ENCODE measurements around the gene RHOBTB3.

Gene RHOBTB3

DNA sequence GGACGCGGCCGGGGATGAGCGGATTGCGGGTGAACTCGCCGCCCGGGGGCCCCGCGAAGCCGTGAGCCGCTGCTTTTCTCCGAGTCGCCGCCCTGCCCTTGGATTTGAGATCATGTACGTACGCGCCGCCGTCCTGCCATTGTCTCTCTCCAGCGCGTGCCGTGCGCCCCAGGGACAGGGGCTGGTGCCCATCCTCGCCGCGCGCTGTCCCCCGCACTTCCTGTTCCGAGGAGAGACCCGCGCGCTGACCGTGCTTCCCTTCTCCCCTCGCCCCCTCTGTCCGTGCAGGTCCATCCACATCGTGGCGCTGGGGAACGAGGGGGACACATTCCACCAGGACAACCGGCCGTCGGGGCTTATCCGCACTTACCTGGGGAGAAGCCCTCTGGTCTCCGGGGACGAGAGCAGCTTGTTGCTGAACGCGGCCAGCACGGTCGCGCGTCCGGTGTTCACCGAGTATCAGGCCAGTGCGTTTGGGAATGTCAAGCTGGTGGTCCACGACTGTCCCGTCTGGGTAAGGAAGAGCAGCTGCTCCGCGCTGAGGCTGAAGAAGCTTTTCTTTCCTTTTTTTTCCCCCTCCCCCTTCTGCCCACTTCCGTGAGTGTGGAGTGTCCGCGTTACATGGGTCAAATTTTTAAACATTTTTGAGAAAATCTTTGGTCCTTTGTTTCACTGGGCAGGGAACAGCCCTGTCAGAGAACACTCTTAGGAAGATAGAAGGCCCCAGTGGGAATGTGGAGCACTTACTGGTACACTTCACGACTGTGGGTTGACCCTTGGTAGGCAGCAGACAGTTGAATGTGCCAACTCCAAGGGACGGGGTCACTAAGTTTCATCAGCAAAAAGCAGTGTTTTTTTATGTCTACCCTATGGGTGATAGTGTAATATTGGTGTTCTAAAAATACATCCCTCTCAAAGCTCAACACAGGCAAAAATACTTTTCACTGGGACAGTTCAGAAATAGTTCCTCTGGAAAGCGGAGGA lies 727 bp downstream of the RHOBTB3 start:
- peak in 1 of 3 experiments; percentile 28 for DNase-seq (ENCODE audit: low read depth in 3 of 3)

- DNase-seq (ENCODE audit: low read depth in 3 of 3): no peak
Measured at GRCh38 chr5:95733107-95733665, 2.0 kb downstream of the RHOBTB3 start.

DNA sequence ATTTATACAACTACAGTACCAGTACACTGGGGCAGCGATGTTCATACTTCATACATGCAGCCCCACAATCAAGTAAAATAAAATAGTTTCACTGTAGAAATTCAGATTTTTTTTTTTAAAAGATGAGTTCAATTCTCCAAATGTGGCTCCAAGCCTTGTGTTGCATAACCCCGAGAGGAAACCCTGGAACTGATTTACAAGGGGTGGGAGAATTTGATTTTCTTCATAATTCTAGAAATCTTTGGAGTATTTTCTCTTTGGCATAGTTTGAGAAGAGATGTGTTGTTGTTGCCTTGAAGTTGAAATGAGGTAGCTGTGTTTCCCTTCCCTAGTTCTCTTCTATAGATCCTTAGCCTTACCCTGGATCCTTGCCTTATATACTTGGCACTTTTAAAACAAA lies 3.1 kb downstream of the RHOBTB3 start:
- no peak for DNase-seq (ENCODE audit: low read depth in 3 of 3)

DNA sequence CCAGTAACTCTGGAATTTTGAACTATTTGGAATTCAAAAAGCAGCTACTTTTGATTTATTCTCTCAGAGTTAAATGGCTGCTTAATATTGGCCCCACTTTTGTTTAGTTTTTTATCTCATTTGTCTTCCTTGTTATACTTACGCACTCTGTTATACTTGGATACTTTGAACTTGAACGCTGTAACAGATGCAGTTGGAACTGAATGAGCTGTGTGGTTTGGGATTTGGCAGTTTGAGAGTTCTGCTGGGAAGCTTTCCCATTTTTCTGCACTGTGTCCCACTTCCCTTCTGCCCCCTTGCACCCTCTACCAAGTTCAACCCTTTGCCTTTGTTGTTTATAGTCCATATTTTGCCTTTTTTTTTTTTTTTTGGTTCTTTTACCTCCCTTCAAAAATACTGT lies 3.8 kb downstream of the RHOBTB3 start:
- no peak for DNase-seq (ENCODE audit: low read depth in 3 of 3)

GRCh38 chr5:95735406-95735805 lies 4.3 kb downstream of the RHOBTB3 start:
- DNase-seq (ENCODE audit: low read depth in 3 of 3): no peak

DNA sequence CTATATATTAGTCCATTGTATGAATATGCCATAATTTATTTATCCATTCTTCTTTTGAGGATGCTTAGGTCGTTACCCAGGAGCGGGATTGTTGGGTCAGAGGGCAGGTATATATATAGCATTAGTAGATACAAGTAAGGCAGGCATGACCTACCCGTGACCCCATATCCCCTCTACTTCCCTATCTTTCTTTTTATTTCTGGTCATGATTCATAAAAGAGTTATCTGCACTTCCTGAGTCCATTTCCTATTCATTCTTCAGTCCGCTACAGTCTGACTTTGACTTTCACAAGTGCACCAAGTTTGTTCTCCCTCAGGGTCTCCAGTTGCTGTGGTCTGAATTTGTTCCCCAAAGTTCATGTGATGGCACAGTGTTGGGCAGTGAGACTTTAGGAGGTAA lies 6.9 kb downstream of the RHOBTB3 start:
- DNase-seq (ENCODE audit: low read depth in 3 of 3): no peak

DNA sequence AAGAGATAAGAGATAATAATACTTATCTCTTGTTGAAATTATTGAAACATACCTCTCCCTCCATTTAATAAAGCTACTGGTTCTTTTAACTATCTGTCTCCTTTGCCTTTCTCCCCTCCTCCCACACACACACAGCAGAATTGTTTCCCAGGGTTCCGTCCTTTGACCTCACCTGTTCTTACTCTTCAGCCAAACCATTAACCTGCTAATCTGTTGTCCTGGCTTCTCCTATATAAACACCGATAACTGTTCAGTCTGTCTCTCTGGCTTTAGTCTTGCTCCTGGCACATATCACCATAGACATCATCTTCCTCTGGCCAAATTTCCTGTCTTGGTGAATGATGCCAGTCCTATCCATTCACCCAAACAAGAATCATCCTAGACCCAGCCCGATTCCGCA lies 7.7 kb downstream of the RHOBTB3 start:
- no peak for DNase-seq (ENCODE audit: low read depth in 3 of 3)

GRCh38 chr5:95739857-95740256 lies 8.7 kb downstream of the RHOBTB3 start:
- DNase-seq (ENCODE audit: low read depth in 3 of 3): no peak

DNA sequence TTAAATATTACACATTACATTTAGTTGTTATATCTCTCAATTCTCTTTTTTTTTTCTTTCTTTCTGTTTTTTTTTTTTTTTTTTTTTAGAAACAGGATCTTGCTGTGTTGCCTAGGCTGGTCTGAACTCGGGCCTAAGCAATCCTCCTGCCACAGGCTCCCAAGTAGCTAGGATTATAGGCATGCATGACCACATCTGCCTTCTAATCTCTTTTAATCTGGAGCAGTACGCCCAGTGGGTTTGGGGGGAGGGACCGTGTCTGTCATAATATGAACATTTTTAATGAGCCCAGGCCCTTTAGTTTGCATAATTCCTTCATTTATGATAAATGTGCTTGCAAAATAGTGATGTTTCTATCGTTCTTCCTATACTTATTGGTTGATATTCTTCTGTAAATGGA lies 10.3 kb downstream of the RHOBTB3 start:
- DNase-seq (ENCODE audit: low read depth in 3 of 3): no peak

DNA sequence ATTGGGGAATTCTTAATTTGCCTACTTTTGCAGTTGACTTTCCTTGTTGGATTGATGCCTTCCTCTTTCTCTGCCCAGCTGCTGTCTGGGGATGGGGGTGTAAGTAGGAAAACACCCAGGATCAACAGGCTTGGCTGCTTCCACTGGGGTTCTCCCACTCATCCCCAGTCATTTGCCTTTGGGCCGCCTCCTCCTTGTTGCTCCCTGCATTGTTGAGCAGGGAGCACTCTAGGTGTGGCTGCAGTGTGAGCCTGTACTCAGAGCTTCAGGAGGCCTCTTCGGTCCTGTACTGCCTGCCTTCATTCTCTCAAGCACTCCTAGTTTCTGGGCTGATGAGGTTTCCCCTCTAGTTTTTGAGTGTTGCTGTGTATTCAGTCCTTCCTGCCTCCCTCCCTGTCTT lies 12.1 kb downstream of the RHOBTB3 start:
- DNase-seq (ENCODE audit: low read depth in 3 of 3): no peak

DNA sequence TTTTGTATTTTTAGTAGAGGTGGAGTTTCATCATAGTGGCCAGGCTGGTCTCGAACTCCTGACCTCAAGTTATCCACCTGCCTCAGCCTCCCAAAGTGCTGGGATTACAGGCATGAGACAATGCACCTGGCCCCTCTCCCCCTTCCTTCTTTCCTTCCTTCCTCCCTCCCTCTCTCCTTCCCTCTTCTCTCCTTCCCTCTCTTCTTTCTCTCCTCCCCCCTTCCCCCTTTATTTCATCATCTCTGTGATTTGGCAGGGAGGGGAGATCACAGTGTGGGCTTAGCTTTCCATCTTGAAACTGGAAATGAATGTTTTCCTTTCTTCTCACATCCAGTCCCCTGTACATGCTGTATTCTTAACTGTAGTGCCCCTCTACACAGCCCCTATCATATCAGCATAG lies 12.7 kb downstream of the RHOBTB3 start:
- no peak for DNase-seq (ENCODE audit: low read depth in 3 of 3)

- DNase-seq (ENCODE audit: low read depth in 3 of 3): no peak
Measured at GRCh38 chr5:95746194-95746593, 15.1 kb downstream of the RHOBTB3 start.

DNA sequence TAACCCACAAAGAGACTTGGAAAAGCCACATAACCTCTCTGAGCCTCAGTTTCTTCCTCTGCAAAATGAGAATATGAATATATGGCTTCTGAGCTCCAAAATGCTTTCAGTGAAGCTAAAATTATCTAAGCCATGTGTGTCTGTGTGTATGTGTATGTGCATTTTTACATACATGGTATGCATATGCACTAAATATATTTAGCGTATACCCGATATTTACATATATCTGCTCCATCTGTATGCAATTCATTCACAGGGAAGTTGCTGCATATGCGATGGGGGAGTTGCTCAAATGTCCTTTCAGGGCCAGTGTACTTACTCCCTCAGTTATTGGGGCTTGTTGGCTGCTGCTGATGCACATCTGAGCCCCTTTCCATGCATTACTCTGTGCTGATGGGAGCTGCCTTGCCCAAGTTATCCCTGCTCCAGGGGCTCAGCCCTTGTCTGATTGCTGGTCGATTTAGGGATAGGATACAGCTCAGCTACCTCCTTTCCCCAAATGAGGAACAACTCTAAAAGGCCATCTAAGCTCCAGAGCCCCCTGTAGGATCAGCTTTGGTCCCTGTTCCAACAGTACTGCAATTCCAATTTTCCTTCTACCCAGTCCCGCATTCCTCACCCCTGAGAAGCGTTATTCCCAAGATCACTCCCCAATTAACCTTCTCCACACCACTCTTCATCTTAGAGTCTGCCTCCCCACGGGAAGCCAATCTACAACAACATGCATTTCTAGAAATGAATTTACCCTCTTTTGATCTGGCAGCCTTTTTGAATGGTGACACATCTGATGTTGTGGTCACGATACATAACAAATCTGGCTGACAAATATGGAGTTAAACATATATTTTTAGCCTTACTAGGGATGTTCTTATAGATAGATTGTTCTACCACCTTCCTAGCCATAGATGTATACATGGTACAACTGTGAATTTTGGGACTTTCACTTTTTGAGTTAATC lies 15.9 kb downstream of the RHOBTB3 start:
- no peak for DNase-seq (ENCODE audit: low read depth in 3 of 3)

DNA sequence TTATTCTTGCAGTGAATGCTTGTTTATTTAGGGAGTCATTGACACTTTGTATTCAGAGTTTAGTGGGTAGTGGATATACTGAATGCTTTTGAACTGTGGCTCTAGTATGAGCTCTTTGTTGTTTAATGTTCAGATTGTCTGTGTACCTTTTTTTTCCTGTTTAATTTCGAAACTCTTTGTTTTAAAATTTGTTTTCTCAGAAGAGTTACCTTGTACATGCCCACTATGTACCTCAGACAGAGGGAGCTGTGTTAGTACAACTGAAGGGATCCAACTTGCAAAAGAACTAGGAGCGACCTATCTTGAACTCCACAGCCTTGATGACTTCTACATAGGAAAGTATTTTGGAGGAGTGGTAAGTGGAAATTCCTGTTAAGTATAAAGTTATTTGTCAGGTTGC lies 17.0 kb downstream of the RHOBTB3 start:
- no peak for DNase-seq (ENCODE audit: low read depth in 3 of 3)

DNA sequence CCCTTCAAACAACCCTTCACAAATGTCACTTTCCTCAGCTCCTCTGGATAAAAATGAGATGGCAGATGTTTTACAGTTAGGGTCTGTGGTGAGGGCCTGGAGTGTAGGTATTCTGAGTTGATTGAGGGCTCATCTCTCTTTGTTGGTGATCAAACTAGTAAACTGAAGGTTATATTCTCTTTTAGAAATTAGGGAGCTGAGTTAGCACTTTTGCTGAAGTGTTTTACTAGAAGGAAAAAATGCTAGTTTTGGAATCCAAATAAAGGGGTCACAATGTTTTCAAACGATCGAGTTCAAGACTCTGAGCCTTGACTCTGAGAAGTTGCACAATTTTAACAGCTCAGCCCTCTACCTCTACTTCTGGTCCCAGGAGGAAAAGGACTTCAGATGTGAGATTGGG lies 23.4 kb downstream of the RHOBTB3 start:
- DNase-seq (ENCODE audit: low read depth in 3 of 3): no peak

- no peak for DNase-seq (ENCODE audit: low read depth in 3 of 3)
Measured at GRCh38 chr5:95759005-95759404, 27.9 kb downstream of the RHOBTB3 start.

- DNase-seq (ENCODE audit: low read depth in 3 of 3): no peak
Measured at GRCh38 chr5:95759634-95760033, 28.5 kb downstream of the RHOBTB3 start.

- peak in 1 of 3 experiments; percentile 8 for DNase-seq (ENCODE audit: low read depth in 3 of 3)
Measured at GRCh38 chr5:95760273-95761191, 29.4 kb downstream of the RHOBTB3 start.

DNA sequence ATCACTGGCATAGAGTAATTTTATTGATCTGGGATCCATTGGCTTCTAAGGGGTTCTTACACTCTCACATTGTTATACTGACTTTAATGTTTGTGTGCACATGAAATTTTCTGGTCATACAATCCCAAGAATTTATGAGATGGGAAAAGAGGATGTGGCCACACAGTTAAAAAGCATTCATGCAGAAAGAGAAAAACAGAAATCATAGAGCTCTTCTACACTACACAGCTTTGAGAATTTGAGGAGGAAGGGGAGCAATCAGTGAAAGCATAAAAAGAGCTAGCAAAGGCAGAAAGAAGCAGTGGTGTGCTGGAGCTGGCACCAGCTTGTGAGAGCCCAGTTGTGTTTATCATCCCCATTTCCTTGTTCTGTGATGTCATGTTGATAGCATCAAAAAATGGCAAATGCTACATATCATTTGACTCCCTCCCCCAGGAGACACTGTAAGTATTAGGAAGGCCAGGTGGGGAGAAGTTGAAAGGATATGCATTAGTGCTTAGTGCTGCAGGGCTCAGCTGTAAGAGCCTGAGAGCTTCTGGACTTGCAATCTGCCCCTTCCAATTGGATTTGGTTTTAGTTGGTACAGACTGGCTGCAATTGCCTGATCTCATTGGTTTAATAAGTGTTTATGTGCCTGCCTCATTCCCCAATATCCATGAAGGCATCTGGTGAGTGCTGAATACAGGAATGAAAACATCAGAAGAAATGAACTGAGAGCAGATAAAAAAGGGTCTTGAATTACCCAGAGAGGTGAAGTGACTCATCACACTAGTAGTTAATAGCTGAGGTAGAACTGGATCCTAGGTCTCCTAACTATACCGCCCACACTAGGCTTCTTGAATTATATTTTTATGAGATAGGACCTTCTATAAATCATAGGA lies 30.9 kb downstream of the RHOBTB3 start:
- DNase-seq (ENCODE audit: low read depth in 3 of 3): no peak

DNA sequence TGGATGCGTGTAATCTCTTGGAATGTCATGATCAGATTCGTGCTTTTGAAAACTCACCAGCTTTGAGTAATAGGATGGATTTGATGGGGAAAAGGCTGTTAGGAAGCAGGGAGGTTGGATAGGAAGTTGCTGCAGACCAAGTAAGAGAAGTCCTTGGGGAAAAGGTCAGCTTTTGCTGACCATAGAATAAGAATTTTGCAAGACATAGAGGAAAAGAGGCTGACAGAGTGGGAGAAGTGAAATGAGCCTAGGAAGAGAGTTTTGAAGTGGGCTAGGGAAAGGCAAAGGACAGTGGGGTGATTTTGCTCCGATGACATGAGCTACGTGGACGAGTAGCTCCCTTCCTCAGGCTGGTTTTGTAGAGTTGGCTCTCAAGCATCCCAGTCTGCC lies 31.5 kb downstream of the RHOBTB3 start:
- DNase-seq (ENCODE audit: low read depth in 3 of 3): no peak

Data from stimulated activated CD4-positive, alpha-beta T cell treated with anti-CD3 and anti-CD28 coated beads, TNF-alpha, amount 100 ng/mL, for 24 hours (primary cell).